ENCODE data around the gene WFDC1. TPM values are rescaled to one million over a fixed set of nuclear protein-coding genes. Genes with fewer than 3 reads are reported as not detected.

Gene WFDC1
- total RNA-seq, 1 donor from 2014 or later: not detected

DNA sequence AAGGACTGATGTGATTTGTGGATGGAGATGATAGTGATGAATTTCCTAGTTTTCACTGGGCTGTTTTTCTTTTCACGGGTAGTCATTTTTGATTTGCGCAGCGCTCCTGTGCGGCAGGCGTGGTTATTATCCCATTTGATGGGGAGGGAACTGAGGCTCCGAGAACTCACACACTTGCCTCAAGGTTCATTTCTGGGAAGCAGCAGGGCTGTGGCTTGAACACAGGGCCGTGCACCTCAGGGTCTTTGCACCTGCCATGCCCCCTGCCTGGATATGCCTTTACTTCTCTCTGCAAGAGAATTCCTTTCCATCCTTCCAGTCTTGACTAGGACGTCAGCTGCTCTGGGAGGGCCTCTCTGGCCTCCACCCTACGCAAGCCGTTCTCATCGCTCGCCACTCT is 16.3 kb upstream of the WFDC1 start:
- ChIA-PET POLR2A (no interaction called here), CTCF (interaction anchor here (1.7 to 2.6 kb wide), 2 partner anchors 228 kb away, joined by 5 to 27 read pairs; no protein-coding TSS in a partner anchor)
- no peaks in the 10 kb centered on the region for H3K36me3 Mint-ChIP-seq (ENCODE audit: low read depth)
- ATAC-seq (ENCODE audit: low read depth): no peak
- TF ChIP-seq, protein P1, sequence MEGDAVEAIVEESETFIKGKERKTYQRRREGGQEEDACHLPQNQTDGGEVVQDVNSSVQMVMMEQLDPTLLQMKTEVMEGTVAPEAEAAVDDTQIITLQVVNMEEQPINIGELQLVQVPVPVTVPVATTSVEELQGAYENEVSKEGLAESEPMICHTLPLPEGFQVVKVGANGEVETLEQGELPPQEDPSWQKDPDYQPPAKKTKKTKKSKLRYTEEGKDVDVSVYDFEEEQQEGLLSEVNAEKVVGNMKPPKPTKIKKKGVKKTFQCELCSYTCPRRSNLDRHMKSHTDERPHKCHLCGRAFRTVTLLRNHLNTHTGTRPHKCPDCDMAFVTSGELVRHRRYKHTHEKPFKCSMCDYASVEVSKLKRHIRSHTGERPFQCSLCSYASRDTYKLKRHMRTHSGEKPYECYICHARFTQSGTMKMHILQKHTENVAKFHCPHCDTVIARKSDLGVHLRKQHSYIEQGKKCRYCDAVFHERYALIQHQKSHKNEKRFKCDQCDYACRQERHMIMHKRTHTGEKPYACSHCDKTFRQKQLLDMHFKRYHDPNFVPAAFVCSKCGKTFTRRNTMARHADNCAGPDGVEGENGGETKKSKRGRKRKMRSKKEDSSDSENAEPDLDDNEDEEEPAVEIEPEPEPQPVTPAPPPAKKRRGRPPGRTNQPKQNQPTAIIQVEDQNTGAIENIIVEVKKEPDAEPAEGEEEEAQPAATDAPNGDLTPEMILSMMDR (IDR thresholded peaks at IDR 0.05): no peak
- no peaks in the 10 kb centered on the region for H3K4me1 Mint-ChIP-seq
- no peak overlapping the region for H3K4me3 Mint-ChIP-seq
- intact Hi-C loops (cut with micrococcal nuclease): loop anchor here (5.0 kb wide), 1 partner anchor 449 kb away; no protein-coding TSS in a partner anchor
- no peaks in the 10 kb centered on the region for H3K9me3 Mint-ChIP-seq
- H3K27ac Mint-ChIP-seq: no peak overlapping the region
- no peak for DNase-seq
- peaks cover 2% of the 10 kb centered on the region for H3K27me3 Mint-ChIP-seq

DNA sequence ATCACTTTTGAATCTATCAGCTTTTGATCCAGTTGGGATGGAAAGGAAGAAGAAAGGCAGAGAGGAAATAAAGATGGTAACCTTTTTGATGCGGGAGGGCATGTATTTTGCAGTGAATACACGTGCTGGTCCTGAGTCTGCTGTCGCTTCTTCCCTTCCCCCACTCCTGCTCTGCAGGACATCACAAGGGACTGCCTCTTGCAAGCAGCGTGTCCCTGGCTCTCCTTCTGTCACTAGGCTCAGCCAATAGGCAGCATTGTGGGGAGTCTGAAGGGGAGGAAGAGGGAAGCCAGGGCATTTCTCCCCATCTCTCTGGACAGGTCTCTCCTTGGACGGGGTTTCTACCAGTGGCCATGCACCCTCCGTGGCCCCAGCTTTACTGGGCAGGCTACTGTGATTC is 15.7 kb upstream of the WFDC1 start:
- intact Hi-C loops (cut with micrococcal nuclease): loop anchor here (5.0 kb wide), 1 partner anchor 448 kb away; no protein-coding TSS in a partner anchor
- Mint-ChIP-seq H3K36me3 (ENCODE audit: low read depth) (no peaks in the 10 kb centered on the region), H3K9me3 (no peaks in the 10 kb centered on the region), H3K27me3 (peaks cover 2% of the 10 kb centered on the region), H3K4me1 (no peaks in the 10 kb centered on the region), H3K27ac (no peak overlapping the region), H3K4me3 (no peak overlapping the region)
- CTCF ChIA-PET: interaction anchor here (1.7 kb wide), 1 partner anchor 227 kb away, joined by 5 read pairs; no protein-coding TSS in a partner anchor
- POLR2A ChIA-PET: no interaction called here
- TF ChIP-seq, protein P1 (IDR thresholded peaks at IDR 0.05): no peak
- ATAC-seq (ENCODE audit: low read depth) (no peak), DNase-seq (no peak)

DNA sequence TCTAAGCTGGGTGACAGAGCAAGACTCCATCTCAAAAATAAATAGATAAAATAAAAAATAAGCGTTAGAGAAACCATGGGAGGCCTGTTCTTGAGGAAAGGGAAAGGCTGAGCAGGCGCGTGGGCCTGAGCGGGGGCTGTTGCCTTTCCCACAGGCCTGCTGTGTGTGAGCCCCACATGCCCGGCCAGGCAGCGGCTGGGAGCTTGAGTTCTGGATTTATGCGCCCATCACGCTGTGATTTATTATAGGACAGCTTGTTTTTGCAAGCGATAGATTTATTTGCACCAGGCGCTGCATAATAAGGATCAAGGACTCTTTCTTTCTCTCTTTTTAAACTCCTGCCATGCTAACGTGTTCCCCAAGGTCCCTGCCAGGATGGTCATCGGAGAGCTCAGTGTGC is 14.8 kb upstream of the WFDC1 start:
- Mint-ChIP-seq H3K27me3 (peaks cover 4% of the 10 kb centered on the region), H3K9me3 (no peaks in the 10 kb centered on the region), H3K36me3 (ENCODE audit: low read depth) (no peaks in the 10 kb centered on the region), H3K27ac (no peak overlapping the region), H3K4me1 (no peaks in the 10 kb centered on the region), H3K4me3 (no peak overlapping the region)
- intact Hi-C loops (cut with micrococcal nuclease): loop anchor here (5.0 kb wide), 1 partner anchor 447 kb away; no protein-coding TSS in a partner anchor
- ATAC-seq (ENCODE audit: low read depth): no peak
- ChIA-PET CTCF (interaction anchor here (0.6 to 1.7 kb wide), 2 partner anchors 226 to 231 kb away, joined by 3 to 5 read pairs; no protein-coding TSS in a partner anchor), POLR2A (no interaction called here)
- DNase-seq: no peak
- TF ChIP-seq, protein P1 (IDR thresholded peaks at IDR 0.05): no peak

DNA sequence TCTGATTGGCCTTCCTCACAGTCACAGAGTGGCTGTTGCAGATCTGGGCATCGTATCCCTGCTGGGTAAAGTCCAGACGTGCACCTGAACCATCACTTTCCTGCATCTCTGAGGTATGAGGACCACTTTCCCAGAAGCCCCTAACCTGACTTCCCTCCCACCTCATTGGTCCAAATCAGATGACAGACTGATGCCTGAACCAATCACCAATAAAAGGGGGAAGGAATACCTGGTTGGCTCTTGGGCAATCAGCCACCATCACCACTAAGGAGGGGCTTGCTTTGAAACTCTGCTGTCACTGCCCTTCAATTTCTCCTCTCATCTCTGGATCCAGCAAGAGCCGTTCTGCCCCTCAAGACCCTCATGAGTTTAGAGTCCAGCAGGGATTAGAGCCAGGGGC is 13.6 kb upstream of the WFDC1 start:
- no peak overlapping the region for H3K4me3 Mint-ChIP-seq
- H3K27me3 Mint-ChIP-seq: peaks cover 4% of the 10 kb centered on the region
- ATAC-seq (ENCODE audit: low read depth) (no peak), DNase-seq (no peak)
- no peaks in the 10 kb centered on the region for H3K9me3 Mint-ChIP-seq
- ChIA-PET POLR2A (no interaction called here), CTCF (no interaction called here)
- intact Hi-C loops (cut with micrococcal nuclease): no loop called here
- H3K27ac Mint-ChIP-seq: no peak overlapping the region
- TF ChIP-seq, protein P1 (IDR thresholded peaks at IDR 0.05): no peak
- no peaks in the 10 kb centered on the region for H3K4me1 Mint-ChIP-seq
- H3K36me3 Mint-ChIP-seq (ENCODE audit: low read depth): no peaks in the 10 kb centered on the region

DNA sequence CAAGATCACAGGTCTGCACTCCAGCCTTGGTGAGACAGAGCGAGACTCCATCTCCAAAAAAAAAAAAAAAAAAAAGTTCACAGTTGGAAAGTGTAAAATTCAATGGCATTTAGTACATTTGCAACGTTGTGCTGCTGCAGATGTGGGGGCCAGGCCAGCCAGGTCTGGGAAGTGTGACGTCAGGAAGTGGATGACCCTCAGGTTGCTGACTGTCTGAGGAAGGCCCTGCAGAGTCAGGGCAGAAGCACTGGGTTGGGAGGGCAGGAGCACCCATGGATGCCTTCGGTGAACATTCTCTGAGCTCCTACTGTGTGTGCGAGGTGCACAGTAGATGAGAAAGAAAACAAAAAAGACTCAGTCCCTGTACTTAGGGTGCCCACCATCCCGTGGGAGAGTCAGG is 12.1 kb upstream of the WFDC1 start:
- H3K36me3 Mint-ChIP-seq (ENCODE audit: low read depth): no peaks in the 10 kb centered on the region
- CTCF ChIA-PET: no interaction called here
- intact Hi-C loops (cut with micrococcal nuclease): no loop called here
- DNase-seq (no peak), ATAC-seq (ENCODE audit: low read depth) (no peak)
- POLR2A ChIA-PET: no interaction called here
- no peaks in the 10 kb centered on the region for H3K4me1 Mint-ChIP-seq
- TF ChIP-seq, protein P1 (IDR thresholded peaks at IDR 0.05): no peak
- H3K4me3 Mint-ChIP-seq: no peak overlapping the region
- peaks cover 5% of the 10 kb centered on the region for H3K27me3 Mint-ChIP-seq
- no peak overlapping the region for H3K27ac Mint-ChIP-seq
- no peaks in the 10 kb centered on the region for H3K9me3 Mint-ChIP-seq

Data from activated B cell treated with CpG ODN at 0.5 μM for 24 hours (primary cell).